Neural cell (in vitro differentiated cells): ENCODE measurements around the gene MXD4. TPM values are rescaled to one million over a fixed set of nuclear protein-coding genes. Genes with fewer than 3 reads are reported as not detected.

Experiments used
- H2AFZ ChIP-seq: fragments of 200-600, 300-800 bp; sonication (generic), shearing (Covaris generic); 2 replicates; pipeline ENCODE4 v1.6.0; 2014; ENCODE audit warnings: low read depth, mild to moderate bottlenecking, antibody characterized with exemption, low read length, moderate library complexity
- H3F3A ChIP-seq: fragments of 200-600 bp; shearing (Covaris generic); 2 replicates; pipeline ENCODE4 v1.6.1; 2016; ENCODE audit warnings: mild to moderate bottlenecking, moderate library complexity, mixed read lengths, antibody characterized with exemption, low read length; ENCODE audit not compliant: insufficient read depth, poor library complexity, severe bottlenecking
- H3K27ac ChIP-seq: fragments of 200-600, 300-800 bp; sonication (generic), shearing (Covaris generic); 2 replicates; pipeline ENCODE4 v1.5.1; 2014; ENCODE audit warnings: mild to moderate bottlenecking, low read length, moderate library complexity
- H3K27me3 ChIP-seq: fragments of 300-800, 200-600 bp; sonication (generic), shearing (Covaris generic); 2 replicates; pipeline ENCODE4 v1.6.0; 2014; ENCODE audit warnings: mild to moderate bottlenecking, low read depth, low read length, moderate library complexity; ENCODE audit not compliant: insufficient read depth
- H3K36me3 ChIP-seq: fragments of 300-800, 200-600 bp; sonication (generic), shearing (Covaris generic); 2 replicates; pipeline ENCODE4 v1.5.1; 2014; ENCODE audit warnings: mild to moderate bottlenecking, antibody characterized with exemption, low read length, moderate library complexity; ENCODE audit not compliant: insufficient read depth
- H3K4me2 ChIP-seq: fragments of 300-800, 200-600 bp; sonication (generic), shearing (Covaris generic); 2 replicates; pipeline ENCODE4 v1.6.0; 2014; ENCODE audit warnings: mild to moderate bottlenecking, low read length
- H3K4me3 ChIP-seq: fragments of 300-800, 200-600 bp; sonication (generic), shearing (Covaris generic); 2 replicates; pipeline ENCODE4 v1.5.1; 2014; ENCODE audit warnings: mild to moderate bottlenecking, low read length, moderate library complexity
- H3K79me2 ChIP-seq: fragments of 200-600 bp; shearing (Covaris generic); replicated peaks from 2 replicates; pipeline ENCODE4 v1.6.0; 2014; ENCODE audit warnings: mild to moderate bottlenecking, low read length, moderate library complexity; ENCODE audit not compliant: insufficient read depth
- H3K9ac ChIP-seq: fragments of 300-800, 200-600 bp; sonication (generic), shearing (Covaris generic); 2 replicates; pipeline ENCODE4 v1.6.1; 2016; ENCODE audit warnings: mild to moderate bottlenecking, low read length, mixed read lengths
- H3K9me2 ChIP-seq: fragments of 200-600 bp; shearing (Covaris generic); 2 replicates; pipeline ENCODE4 v1.6.1; 2016; ENCODE audit warnings: mild to moderate bottlenecking, low read length, mixed read lengths; ENCODE audit not compliant: insufficient read depth
- H3K9me3 ChIP-seq: fragments of 200-600, 300-800 bp; sonication (generic), shearing (Covaris generic); 2 replicates; pipeline ENCODE4 v1.6.1; 2016; ENCODE audit warnings: mild to moderate bottlenecking, mixed run types, low read length, moderate library complexity, mixed read lengths
- H4K20me1 ChIP-seq: fragments of 200-600 bp; shearing (Covaris generic); 2 replicates; pipeline ENCODE4 v1.6.1; 2016; ENCODE audit warnings: mild to moderate bottlenecking, mixed run types; ENCODE audit not compliant: insufficient read depth
- EP300 ChIP-seq: fragments of 450-650 bp; conservative IDR thresholded peaks from 2 replicates; pipeline ENCODE4 v1.6.1; 2014; ENCODE audit warnings: antibody characterized with exemption, mild to moderate bottlenecking, moderate library complexity; ENCODE audit not compliant: poor library complexity, severe bottlenecking
- EZH2 ChIP-seq: fragments of 200-600, 300-800 bp; shearing (Covaris generic), sonication (generic); IDR thresholded peaks from 2 replicates; pipeline ENCODE4 v1.6.1; 2014; ENCODE audit warnings: antibody characterized with exemption, low read length, borderline replicate concordance, mild to moderate bottlenecking; ENCODE audit not compliant: insufficient read depth, poor library complexity, severe bottlenecking
- MXI1 ChIP-seq: fragments of 450-650 bp; conservative IDR thresholded peaks from 2 replicates; pipeline ENCODE4 v1.6.1; 2014; ENCODE audit warnings: antibody characterized with exemption, mild to moderate bottlenecking; ENCODE audit not compliant: poor library complexity, severe bottlenecking
- POLR2AphosphoS5 ChIP-seq: IDR thresholded peaks from 2 replicates; pipeline ENCODE4 v1.6.1; 2012
- RAD21 ChIP-seq: fragments of 450-650 bp; conservative IDR thresholded peaks from 2 replicates; pipeline ENCODE4 v1.6.1; 2014; ENCODE audit warnings: antibody characterized with exemption, mild to moderate bottlenecking, moderate library complexity
- SMC3 ChIP-seq: fragments of 450-650 bp; conservative IDR thresholded peaks from 2 replicates; pipeline ENCODE4 v1.6.1; 2014; ENCODE audit warnings: antibody characterized with exemption, mild to moderate bottlenecking, moderate library complexity; ENCODE audit not compliant: poor library complexity
- TAF1 ChIP-seq: IDR thresholded peaks from 2 replicates; pipeline ENCODE4 v1.6.1; 2012; ENCODE audit warnings: low read depth
- polyA plus RNA-seq: library from polyadenylated mRNA; depleted of rRNA; stranded (reverse); fragments of >200 nt; gene quantifications from 2 replicates; pipeline ENCODE4 v1.2.3, GENCODE V29; 2014
- TF ChIP-seq, protein P1 (sequence below): fragments of 450-650 bp; IDR thresholded peaks from 2 replicates; pipeline ENCODE4 v1.5.1; 2014; ENCODE audit warnings: antibody characterized with exemption, mild to moderate bottlenecking, moderate library complexity; ENCODE audit not compliant: poor library complexity, severe bottlenecking
- TF ChIP-seq, protein P2 (sequence below): IDR thresholded peaks from 2 replicates; pipeline ENCODE4 v1.6.1; 2012; ENCODE audit warnings: borderline replicate concordance

MXD4 gene
- polyA plus RNA-seq, 1 donor from 2014 or later = 58.4 TPM

DNA sequence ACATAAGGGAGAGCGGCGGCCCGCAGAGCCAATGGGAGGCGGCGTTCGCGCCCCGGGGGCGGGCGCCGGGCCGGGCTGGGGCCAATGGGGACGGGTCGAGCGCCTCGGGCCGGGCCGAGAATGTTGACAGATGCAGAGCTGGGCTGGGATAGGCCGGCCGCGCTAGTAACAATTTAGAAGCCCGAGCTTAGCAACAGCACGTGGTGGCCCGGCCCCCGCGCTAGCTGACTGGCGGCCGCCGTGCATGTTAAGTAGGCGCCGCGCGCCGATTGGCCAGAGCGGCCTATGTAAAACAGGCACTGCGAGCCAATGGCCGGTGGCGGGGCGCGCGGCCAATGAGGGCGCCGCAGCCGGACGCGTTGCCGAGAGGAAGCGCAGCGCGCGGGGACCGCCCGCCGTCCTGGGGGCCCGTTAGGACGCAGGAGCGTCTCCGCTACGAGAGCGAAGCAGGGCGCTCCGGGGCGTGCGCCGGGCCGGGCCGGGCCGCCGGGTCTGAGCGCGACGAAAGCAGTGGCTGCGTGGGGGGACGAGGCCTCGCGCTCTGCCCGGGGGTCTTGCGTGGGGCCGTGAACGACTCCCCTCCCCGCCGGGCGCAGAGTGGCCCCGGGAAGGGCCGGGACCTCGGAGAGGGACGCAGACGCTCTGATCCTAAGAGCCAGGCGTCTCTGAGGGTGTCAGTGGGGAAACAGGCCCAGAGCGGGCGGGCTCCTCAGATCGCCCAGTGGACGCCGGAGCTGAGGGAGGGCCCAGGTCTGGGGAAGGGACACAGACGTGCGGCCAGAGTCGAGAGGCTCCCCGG, 435 bp upstream of the MXD4 start:
- TF ChIP-seq EZH2 = no peak
- TF ChIP-seq, protein P1, sequence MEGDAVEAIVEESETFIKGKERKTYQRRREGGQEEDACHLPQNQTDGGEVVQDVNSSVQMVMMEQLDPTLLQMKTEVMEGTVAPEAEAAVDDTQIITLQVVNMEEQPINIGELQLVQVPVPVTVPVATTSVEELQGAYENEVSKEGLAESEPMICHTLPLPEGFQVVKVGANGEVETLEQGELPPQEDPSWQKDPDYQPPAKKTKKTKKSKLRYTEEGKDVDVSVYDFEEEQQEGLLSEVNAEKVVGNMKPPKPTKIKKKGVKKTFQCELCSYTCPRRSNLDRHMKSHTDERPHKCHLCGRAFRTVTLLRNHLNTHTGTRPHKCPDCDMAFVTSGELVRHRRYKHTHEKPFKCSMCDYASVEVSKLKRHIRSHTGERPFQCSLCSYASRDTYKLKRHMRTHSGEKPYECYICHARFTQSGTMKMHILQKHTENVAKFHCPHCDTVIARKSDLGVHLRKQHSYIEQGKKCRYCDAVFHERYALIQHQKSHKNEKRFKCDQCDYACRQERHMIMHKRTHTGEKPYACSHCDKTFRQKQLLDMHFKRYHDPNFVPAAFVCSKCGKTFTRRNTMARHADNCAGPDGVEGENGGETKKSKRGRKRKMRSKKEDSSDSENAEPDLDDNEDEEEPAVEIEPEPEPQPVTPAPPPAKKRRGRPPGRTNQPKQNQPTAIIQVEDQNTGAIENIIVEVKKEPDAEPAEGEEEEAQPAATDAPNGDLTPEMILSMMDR = no peak
- TF ChIP-seq MXI1 = peak; percentile 93
- TF ChIP-seq TAF1 = peak; percentile 86
- peak; percentile 70 for TF ChIP-seq SMC3
- TF ChIP-seq, protein P2, sequence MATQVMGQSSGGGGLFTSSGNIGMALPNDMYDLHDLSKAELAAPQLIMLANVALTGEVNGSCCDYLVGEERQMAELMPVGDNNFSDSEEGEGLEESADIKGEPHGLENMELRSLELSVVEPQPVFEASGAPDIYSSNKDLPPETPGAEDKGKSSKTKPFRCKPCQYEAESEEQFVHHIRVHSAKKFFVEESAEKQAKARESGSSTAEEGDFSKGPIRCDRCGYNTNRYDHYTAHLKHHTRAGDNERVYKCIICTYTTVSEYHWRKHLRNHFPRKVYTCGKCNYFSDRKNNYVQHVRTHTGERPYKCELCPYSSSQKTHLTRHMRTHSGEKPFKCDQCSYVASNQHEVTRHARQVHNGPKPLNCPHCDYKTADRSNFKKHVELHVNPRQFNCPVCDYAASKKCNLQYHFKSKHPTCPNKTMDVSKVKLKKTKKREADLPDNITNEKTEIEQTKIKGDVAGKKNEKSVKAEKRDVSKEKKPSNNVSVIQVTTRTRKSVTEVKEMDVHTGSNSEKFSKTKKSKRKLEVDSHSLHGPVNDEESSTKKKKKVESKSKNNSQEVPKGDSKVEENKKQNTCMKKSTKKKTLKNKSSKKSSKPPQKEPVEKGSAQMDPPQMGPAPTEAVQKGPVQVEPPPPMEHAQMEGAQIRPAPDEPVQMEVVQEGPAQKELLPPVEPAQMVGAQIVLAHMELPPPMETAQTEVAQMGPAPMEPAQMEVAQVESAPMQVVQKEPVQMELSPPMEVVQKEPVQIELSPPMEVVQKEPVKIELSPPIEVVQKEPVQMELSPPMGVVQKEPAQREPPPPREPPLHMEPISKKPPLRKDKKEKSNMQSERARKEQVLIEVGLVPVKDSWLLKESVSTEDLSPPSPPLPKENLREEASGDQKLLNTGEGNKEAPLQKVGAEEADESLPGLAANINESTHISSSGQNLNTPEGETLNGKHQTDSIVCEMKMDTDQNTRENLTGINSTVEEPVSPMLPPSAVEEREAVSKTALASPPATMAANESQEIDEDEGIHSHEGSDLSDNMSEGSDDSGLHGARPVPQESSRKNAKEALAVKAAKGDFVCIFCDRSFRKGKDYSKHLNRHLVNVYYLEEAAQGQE = peak; percentile 83
- TF ChIP-seq EP300 = peak; percentile 89
- TF ChIP-seq POLR2AphosphoS5 = peak; percentile 89
- peak; percentile 60 for TF ChIP-seq RAD21
- Histone ChIP-seq H3K27ac (peak overlapping the region; percentile 86), H3K27me3 (no peaks in the 10 kb centered on the region), H3K9ac (peak overlapping the region; percentile 89), H3F3A (no peaks in the 10 kb centered on the region), H3K9me3 (no peaks in the 10 kb centered on the region), H3K36me3 (no peaks in the 10 kb centered on the region), H4K20me1 (peaks cover 25% of the 10 kb centered on the region), H3K4me3 (peak overlapping the region; percentile 81), H2AFZ (peak overlapping the region; percentile 56), H3K4me2 (peak overlapping the region; percentile 48), H3K9me2 (no peaks in the 10 kb centered on the region), H3K79me2 (peaks cover 32% of the 10 kb centered on the region)

DNA sequence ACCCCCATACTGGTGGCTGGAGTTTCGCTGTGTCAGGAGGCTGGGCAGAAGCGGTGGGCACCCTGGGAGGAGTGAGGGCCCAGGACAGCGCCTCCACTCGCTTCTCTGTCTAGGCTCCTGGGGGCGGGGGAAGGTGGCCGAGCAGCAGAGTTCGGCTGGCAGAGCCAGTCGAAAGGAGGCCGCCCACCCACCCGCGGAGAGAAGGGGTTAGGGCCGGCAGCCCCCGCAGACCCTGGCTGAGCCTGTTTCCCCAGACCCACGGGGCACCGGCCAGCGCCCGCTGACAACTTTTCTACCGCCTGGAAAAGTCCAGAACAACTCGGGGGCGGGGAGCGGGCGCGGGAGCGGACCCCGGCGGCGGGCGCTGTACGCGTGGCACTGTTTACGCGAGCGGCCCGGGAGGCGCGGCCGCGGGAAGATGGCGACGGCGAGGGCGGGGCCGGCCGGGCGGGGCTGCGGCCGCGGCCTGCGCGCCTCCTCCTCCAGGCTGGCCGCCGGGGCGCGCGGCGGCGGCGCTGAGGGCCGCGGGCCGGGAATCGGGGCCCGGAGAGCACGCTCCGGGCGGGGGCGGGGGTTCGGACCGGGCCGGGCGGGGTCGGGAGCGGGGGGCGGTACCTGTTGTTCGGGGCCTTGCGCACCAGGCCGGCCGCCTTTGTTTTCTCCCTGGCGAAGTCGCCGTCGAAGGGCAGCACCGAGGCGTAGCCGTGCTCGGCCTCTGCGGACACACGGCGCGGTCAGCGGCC, 628 bp downstream of the MXD4 start:
- no peak overlapping the region for H2AFZ ChIP-seq
- no peaks in the 10 kb centered on the region for H3K36me3 ChIP-seq
- H3K9ac ChIP-seq = peak overlapping the region; percentile 70
- no peaks in the 10 kb centered on the region for H3F3A ChIP-seq
- no peaks in the 10 kb centered on the region for H3K9me2 ChIP-seq
- H3K4me3 ChIP-seq = peak overlapping the region; percentile 89
- H3K4me2 ChIP-seq = peak overlapping the region; percentile 44
- no peak overlapping the region for H3K27ac ChIP-seq
- no peak for TF ChIP-seq EP300
- TF ChIP-seq SMC3 = no peak
- TF ChIP-seq MXI1 = peak; percentile 89
- no peak for TF ChIP-seq TAF1
- TF ChIP-seq, protein P1 = no peak
- TF ChIP-seq EZH2 = no peak
- TF ChIP-seq, protein P2 = no peak
- H4K20me1 ChIP-seq = peaks cover 29% of the 10 kb centered on the region
- no peaks in the 10 kb centered on the region for H3K9me3 ChIP-seq
- no peaks in the 10 kb centered on the region for H3K27me3 ChIP-seq
- peaks cover 32% of the 10 kb centered on the region for H3K79me2 ChIP-seq
